HG02973 (cell line): ENCODE results near the gene KIAA1586.
"Not testable (repeated sequence)": the region's sequence is repeated elsewhere in the genome, so short reads cannot be mapped to it uniquely, and the experiment has no call there.

Source experiments
- ATAC-seq: cut with Tn5 transposase; IDR thresholded peaks from one replicate; pipeline ENCODE4 v1.9.1; 2021; ENCODE audit warnings: moderate library complexity; ENCODE audit not compliant: unreplicated experiment

Gene KIAA1586

GRCh38 chr6:57046332-57047256 lies at the start of gene KIAA1586:
Gene KIAA1586, plus strand, starts transcription at chr6:57046693. Its CDS starts 63 bp downstream, at chr6:57046756.
- peak; percentile 85 for ATAC-seq

DNA sequence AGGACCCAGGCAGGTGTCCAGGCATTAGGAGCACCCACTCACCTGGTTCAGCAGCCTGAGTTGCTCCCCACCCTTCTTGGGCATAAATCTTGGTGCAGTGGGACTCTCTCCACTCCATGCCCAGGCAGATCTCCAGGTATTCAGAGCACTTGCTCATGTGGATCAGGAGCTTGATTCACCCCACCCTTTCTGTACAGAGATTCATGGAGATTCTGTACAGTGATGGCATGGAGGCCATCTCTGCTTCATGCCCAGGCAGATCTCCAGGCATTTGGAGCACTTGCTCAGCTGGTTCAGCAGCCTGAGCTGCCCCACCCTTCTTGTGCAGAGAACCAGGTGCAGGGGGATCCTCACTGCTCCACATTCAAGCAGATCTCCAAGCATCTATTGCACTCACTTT lies 47.4 kb upstream of the KIAA1586 start:
- no peak for ATAC-seq

- not testable (repeated sequence) for ATAC-seq
These were observed 46.7 kb upstream of the KIAA1586 start for GRCh38 chr6:56999748-57000147.

- ATAC-seq: no peak
These were observed 44.3 kb upstream of the KIAA1586 start for GRCh38 chr6:57002197-57002596.

DNA sequence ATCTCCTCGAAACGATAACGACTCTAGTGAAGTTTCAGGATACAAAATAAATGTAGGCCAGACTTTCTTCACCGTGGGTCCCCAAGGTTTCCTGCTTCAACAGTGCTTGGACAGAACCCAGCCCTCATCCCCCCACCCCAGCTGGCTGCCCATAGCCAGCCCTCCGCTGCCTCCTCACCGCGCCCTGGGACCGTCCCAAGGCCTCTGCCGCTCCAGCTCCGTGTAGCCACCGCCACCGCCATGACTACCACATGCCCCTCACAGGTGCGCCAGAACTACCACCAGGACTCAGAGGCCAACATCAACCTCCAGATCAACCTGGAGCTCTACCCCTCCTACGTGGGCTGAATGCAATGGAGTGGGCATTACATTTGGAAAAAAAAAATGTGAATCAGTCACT lies 42.2 kb upstream of the KIAA1586 start:
- ATAC-seq: no peak

- ATAC-seq: no peak
These were observed 40.4 kb upstream of the KIAA1586 start for GRCh38 chr6:57006101-57006500.

DNA sequence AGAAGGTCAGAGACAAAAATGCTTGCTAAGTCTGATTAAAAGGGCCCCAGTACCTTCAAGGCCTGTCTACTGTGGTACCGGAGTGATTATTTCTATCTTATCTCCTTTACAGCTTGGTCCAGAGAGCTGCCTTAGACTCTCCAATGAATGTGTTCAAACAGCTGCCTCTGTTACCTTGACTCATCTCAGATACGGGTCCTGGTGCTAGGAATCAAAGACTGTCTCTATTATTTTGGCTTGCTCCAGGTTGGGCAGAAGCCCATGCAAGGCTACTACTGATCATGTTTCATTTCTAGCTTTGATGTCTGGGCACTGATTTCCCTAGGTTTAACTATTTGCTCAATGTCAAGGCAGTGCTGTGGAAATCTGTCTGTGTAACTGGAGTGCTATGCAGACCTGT lies 38.4 kb upstream of the KIAA1586 start:
- not testable (repeated sequence) for ATAC-seq

DNA sequence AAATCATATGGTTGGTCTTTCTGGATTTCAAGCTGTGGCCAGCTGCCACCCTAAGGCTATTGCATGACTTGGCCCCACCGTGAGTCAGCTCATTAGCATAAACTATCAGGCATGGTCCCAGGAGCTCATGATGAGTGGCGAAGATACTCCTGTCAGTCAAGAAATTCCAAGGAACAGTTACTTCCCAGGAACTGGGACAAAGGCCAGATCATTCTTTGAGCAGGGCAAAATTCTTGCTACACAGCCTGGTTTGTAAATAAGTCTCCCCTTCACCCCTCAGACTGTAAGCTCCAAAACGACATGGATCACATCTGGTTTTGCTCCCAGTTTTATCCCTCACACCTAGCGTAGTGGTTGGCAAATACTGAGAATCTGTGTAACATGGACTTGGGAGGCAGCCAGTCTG lies 33.0 kb upstream of the KIAA1586 start:
- ATAC-seq: no peak

GRCh38 chr6:57017069-57017468 lies 29.4 kb upstream of the KIAA1586 start:
- no peak for ATAC-seq

DNA sequence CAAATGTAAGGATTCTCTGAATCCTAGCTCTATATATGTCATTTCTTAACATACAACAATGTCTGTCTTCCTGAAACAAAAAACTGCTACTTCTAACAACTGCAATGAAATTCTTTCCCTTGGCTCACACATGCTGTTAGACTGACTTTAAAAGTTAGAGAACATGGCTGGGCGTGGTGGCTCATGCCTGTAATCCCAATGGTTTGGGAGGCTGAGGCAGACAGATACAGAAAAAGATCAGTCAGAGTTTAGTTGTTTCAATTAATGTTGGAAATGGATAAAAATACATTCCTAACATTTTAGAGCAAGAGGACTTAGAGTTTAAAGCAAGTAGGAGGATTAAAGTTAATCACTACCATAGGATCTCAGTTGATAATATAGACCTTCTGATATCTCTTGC lies 28.7 kb upstream of the KIAA1586 start:
- no peak for ATAC-seq

- ATAC-seq: no peak
These were observed 27.1 kb upstream of the KIAA1586 start for GRCh38 chr6:57019434-57019833.

GRCh38 chr6:57021086-57021720 lies 25.3 kb upstream of the KIAA1586 start:
- no peak for ATAC-seq

DNA sequence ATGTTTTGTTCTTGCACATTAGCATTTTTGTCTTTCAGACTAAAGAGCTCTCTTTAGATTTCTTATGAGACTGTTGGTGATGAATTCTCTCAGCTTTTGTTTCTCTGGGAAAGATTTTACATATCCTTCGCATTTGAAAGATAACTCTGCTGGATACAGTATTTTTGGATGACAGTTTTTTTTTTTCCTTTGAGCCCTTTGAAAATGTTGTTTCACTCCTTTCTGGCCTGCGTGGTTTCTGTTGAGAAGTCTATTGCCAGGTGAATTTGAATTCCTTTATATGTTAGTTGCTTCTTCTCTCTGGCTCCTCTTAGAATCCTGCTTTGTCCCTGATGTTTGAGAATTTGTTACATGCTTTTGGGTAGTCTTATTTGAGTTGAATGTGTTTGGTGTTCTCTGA lies 22.2 kb upstream of the KIAA1586 start:
- ATAC-seq: no peak

- no peak for ATAC-seq
These were observed 21.7 kb upstream of the KIAA1586 start for GRCh38 chr6:57024775-57025174.

DNA sequence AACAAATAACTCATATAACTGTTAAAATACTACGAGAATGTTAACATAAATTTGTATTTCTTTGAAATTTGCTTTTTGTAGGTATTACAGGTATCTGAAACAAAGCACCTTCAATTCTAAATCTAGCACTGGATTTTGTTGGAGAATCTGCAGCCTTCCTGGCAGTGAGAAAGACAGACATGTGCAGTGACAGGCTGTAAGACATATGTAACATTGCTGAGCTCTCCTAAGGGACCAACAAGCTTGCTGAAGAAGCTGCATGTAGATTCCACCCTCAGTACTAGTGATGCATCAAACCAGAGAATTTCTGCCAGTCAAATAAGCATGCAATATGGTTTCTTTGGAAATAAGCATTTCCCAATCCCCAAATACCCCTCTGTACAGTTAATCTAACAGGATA lies 20.5 kb upstream of the KIAA1586 start:
- no peak for ATAC-seq

DNA sequence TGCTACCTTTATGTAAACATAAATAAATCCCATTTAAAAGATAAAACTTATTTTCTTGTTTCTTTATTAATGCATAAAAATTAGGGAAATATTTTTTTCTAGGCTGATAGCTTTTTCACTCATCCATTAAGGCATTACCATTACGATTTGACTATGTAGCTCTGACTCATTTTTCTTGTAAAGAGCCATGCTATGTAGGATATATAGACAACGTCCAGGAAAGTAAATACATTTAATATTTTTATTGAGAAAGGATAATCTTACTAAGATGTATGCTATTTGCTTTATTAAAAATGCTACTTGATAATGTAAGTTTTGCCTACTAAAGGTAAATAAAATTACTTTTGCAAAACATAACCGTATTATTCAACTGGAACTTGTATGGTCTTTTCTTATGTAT lies 19.2 kb upstream of the KIAA1586 start:
- no peak for ATAC-seq

DNA sequence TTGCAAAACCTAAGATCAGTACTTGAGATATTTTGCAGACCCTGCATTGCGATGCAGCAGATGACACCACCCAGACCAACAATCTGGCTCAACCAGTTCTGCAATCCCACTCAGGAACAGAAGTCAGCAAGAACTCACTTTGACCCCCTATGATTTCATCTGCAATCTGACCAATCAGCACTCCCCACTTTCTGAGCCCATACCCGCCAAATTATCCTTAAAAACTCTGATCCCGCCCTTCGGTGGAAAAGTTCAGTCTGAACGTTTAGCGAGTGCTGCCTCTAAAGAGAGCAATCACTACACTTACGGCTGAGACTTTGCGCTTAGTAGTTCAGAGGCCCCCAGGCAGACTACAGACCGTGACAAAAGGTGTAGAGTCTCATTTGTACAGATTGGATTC lies 17.3 kb upstream of the KIAA1586 start:
- no peak for ATAC-seq

DNA sequence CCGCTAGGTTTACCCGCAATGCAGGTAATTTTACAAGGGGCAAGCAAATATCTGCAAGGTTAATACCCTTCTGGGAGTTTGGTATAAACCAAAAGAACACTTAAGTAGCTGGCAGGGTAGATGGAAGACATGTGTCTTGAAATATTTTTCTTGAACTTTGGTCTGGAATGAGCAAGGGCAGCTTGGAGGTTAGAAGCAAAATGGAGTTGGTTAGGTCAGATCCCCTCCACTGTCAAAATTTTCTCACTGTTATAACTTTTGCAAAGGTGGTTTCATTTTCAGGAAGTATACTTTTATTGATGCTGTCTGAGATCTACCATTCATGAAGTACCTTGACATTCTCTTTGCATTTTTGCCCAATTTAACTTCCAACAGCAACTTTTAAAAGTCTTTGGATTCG lies 13.3 kb upstream of the KIAA1586 start:
- ATAC-seq: no peak

DNA sequence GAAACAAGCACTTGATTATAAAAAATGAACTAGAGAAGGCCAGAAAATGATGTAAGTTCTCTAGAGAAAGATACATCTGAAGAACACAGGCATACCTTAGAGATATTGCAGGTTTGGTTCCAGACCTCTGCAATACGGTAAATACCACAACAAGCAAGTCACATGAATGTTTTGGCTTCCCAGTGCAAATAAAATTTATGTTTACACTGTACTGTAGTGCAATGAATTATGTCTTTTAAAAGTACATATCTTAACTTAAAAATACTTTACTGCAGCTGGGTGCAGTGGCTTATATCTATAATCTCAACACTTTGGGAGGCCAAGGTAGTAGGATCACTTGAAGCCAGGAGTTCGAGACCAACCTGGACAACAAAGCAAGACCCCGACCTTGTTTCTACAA lies 10.9 kb upstream of the KIAA1586 start:
- ATAC-seq: no peak

DNA sequence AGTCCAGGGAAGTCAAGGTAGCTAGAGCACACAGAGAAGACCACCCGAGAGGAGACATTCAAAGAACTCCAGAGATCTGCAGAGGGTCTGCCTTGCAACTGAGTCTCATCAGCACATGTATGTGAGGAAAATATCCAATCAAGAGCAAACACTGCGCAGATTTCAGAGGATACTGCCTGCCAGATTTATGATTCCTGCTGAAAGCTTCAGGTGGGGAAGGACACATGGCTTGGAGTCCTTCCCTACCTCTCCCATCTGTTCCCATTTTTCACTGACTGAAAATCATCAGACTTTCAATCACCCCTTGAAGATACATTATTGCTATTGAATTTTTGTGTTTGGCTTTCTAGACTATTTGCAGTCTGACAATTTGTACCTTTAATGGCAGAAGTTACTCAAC lies 7.6 kb upstream of the KIAA1586 start:
- no peak for ATAC-seq

DNA sequence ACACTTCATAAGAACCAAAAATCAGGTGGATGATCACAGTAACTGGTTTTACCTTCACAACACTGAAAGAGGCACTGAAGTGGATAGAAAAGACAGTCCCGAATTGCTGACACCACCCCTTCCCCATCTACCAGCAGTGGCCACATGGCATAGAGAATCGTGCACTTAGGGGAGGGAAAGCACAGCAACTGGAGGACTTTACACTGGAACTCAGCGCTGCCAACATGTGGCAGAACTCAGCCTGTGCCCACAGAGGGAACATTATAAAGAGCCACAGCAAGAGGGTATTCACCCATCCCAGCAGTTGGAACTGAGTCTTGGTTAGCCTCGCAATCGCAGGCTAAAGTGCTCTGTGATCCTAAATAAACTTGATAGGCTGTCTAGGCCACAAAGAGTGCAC lies 6.5 kb upstream of the KIAA1586 start:
- ATAC-seq: no peak

GRCh38 chr6:57044061-57044460 lies 2.4 kb upstream of the KIAA1586 start:
- ATAC-seq: not testable (repeated sequence)
